H1 (cell line): ENCODE data around the gene NAA60. TPM values are rescaled to one million over a fixed set of nuclear protein-coding genes. Genes with fewer than 3 reads are reported as not detected.

Source experiments
- CTCF ChIA-PET: fragments of 300-600 bp; sonication (Branson Sonifier 250); formaldehyde crosslinking; loops from one replicate; lab custom pipeline; 2021; ENCODE audit not compliant: partially characterized antibody; lab: Charles Lee
- POLR2A ChIA-PET: fragments of 300-600 bp; sonication (Branson Sonifier 250); formaldehyde crosslinking; loops from one replicate; lab custom pipeline; 2021; ENCODE audit warnings: inconsistent platforms; ENCODE audit not compliant: partially characterized antibody; lab: Charles Lee
- DNase-seq, 2 experiments: peaks; one replicate each; pipeline versions ENCODE4 v3.0.0 to v3.0.0-alpha.2; 2010 to 2022; ENCODE audit warnings: low spot score in 2 of 2, low read depth in 1 of 2, mixed read lengths in 1 of 2
- FAIRE-seq: peaks from 2 replicates; lab custom pipeline; 2011; peaks lifted over from hg19 to GRCh38; lab: Jason Lieb, UNC
- H2AFZ ChIP-seq: 2 replicates; pipeline ENCODE4 v1.8.1; 2012; ENCODE audit warnings: low read length, inconsistent platforms
- H2AK5ac ChIP-seq: 2 replicates; pipeline ENCODE4 v1.6.1; 2013; ENCODE audit warnings: low read depth, low read length
- H2BK120ac ChIP-seq: replicated peaks from 2 replicates; pipeline ENCODE3; 2013; ENCODE audit warnings: low read depth, low read length, inconsistent platforms
- H2BK12ac ChIP-seq: 2 replicates; pipeline ENCODE4 v1.6.1; 2013; ENCODE audit warnings: low read depth, low read length
- H2BK15ac ChIP-seq: 2 replicates; pipeline ENCODE4 v1.6.1; 2013; ENCODE audit warnings: low read length
- H2BK20ac ChIP-seq: 2 replicates; pipeline ENCODE4 v1.6.1; 2013; ENCODE audit warnings: low read length
- H2BK5ac ChIP-seq: 2 replicates; pipeline ENCODE4 v1.6.1; 2013; ENCODE audit warnings: low read depth, low read length
- H3K14ac ChIP-seq: 2 replicates; pipeline ENCODE4 v1.6.1; 2013; ENCODE audit warnings: inconsistent platforms; ENCODE audit not compliant: insufficient read length
- H3K18ac ChIP-seq: 2 replicates; pipeline ENCODE4 v1.6.1; 2013; ENCODE audit warnings: low read length; ENCODE audit errors: extremely low read depth
- H3K23ac ChIP-seq: 2 replicates; pipeline ENCODE4 v1.6.1; 2013; ENCODE audit warnings: inconsistent platforms; ENCODE audit not compliant: insufficient read length
- H3K23me2 ChIP-seq: 2 replicates; pipeline ENCODE4 v1.6.1; 2013; ENCODE audit warnings: low read depth, low read length
- H3K27ac ChIP-seq: 2 replicates; pipeline ENCODE4 v1.6.1; 2011; ENCODE audit warnings: low read depth, low read length, inconsistent platforms
- H3K27me3 ChIP-seq, 4 experiments: replicated peaks in 1 of 4; 1 replicate in 1 of 4; 2 replicates in 3 of 4; pipeline versions ENCODE4 v1.6.1 to v1.8.1; 2011 to 2013; ENCODE audit warnings: low read length in 3 of 4, mild to moderate bottlenecking in 3 of 4, inconsistent platforms in 2 of 4, mixed read lengths in 2 of 4, moderate library complexity in 1 of 4; ENCODE audit not compliant: control insufficient read depth in 3 of 4, insufficient read depth in 3 of 4; ENCODE audit errors: extremely low read depth in 1 of 4
- H3K36me3 ChIP-seq, 4 experiments: 2 replicates each; pipeline versions ENCODE4 v1.6.1 to v1.8.1; 2011 to 2013; ENCODE audit warnings: mild to moderate bottlenecking in 4 of 4, low read length in 3 of 4, moderate library complexity in 2 of 4, control low read depth in 1 of 4, inconsistent platforms in 1 of 4; ENCODE audit not compliant: insufficient read depth in 4 of 4, control insufficient read depth in 2 of 4
- H3K4ac ChIP-seq: replicated peaks from 2 replicates; pipeline ENCODE3; 2013; ENCODE audit warnings: low read length, low read depth, mixed read lengths, inconsistent platforms; ENCODE audit not compliant: insufficient read length
- H3K4me1 ChIP-seq, 4 experiments: replicated peaks in 1 of 4; 1 replicate in 1 of 4; 2 replicates in 3 of 4; pipeline versions ENCODE4 v1.6.1 to v1.8.1; 2011 to 2013; ENCODE audit warnings: low read length in 3 of 4, inconsistent platforms in 2 of 4, mixed read lengths in 1 of 4; ENCODE audit not compliant: insufficient read depth in 4 of 4, control insufficient read depth in 3 of 4
- H3K4me2 ChIP-seq, 2 experiments: 2 replicates each; pipeline versions ENCODE4 v1.6.1 to v1.8.1; 2011 to 2013; ENCODE audit warnings: low read depth in 2 of 2, low read length in 2 of 2, control low read depth in 1 of 2, inconsistent platforms in 1 of 2, mild to moderate bottlenecking in 1 of 2; ENCODE audit not compliant: insufficient read depth in 1 of 2
- H3K4me3 ChIP-seq, 4 experiments: fragments of 200-600, 300-600 bp in 1 of 4; sonication (generic), shearing (Covaris generic), sonication (Bioruptor Twin) in 1 of 4; 2 replicates each; pipeline versions ENCODE4 v1.5.1 to v1.8.1; 2011 to 2016; ENCODE audit warnings: low read length in 4 of 4, low read depth in 3 of 4, control low read depth in 2 of 4, inconsistent platforms in 2 of 4, mild to moderate bottlenecking in 2 of 4, mixed read lengths in 1 of 4, moderate library complexity in 1 of 4; ENCODE audit not compliant: insufficient read depth in 2 of 4; ENCODE audit errors: extremely low read depth in 1 of 4
- H3K56ac ChIP-seq: replicated peaks from 2 replicates; pipeline ENCODE3; 2013; ENCODE audit warnings: low read depth, mild to moderate bottlenecking, mixed read lengths, low read length, inconsistent platforms; ENCODE audit not compliant: insufficient read length
- H3K79me1 ChIP-seq: 2 replicates; pipeline ENCODE4 v1.6.1; 2013; ENCODE audit warnings: low read depth, low read length, control low read depth
- H3K79me2 ChIP-seq, 2 experiments: 2 replicates each; pipeline versions ENCODE4 v1.6.1 to v1.8.1; 2012 to 2013; ENCODE audit warnings: low read length in 2 of 2, mild to moderate bottlenecking in 2 of 2, inconsistent platforms in 1 of 2; ENCODE audit not compliant: insufficient read depth in 2 of 2, control insufficient read depth in 1 of 2
- H3K9ac ChIP-seq, 4 experiments: replicated peaks in 1 of 4; 1 replicate in 1 of 4; 2 replicates in 3 of 4; pipeline versions ENCODE4 v1.6.1 to v1.8.1; 2011 to 2013; ENCODE audit warnings: low read depth in 3 of 4, low read length in 3 of 4, control low read depth in 2 of 4, mild to moderate bottlenecking in 2 of 4, moderate library complexity in 2 of 4, inconsistent platforms in 1 of 4; ENCODE audit errors: extremely low read depth in 1 of 4
- H3K9me3 ChIP-seq, 2 experiments: 2 replicates each; pipeline versions ENCODE4 v1.6.1 to v1.8.1; 2012 to 2013; ENCODE audit warnings: mild to moderate bottlenecking in 2 of 2, moderate library complexity in 2 of 2, control low read depth in 1 of 2, inconsistent platforms in 1 of 2, low read depth in 1 of 2, low read length in 1 of 2, mixed read lengths in 1 of 2; ENCODE audit not compliant: insufficient read depth in 2 of 2
- H4K20me1 ChIP-seq, 2 experiments: replicated peaks in 1 of 2; 2 replicates each; pipeline versions ENCODE3 to v1.8.1; 2011 to 2013; ENCODE audit warnings: inconsistent platforms in 2 of 2, low read length in 2 of 2, mild to moderate bottlenecking in 1 of 2; ENCODE audit not compliant: insufficient read depth in 2 of 2, control insufficient read depth in 1 of 2
- H4K5ac ChIP-seq: 2 replicates; pipeline ENCODE4 v1.6.1; 2013; ENCODE audit warnings: low read length, low read depth, mixed read lengths, inconsistent platforms; ENCODE audit not compliant: insufficient read length
- H4K8ac ChIP-seq: 2 replicates; pipeline ENCODE4 v1.8.0; 2013; ENCODE audit warnings: mild to moderate bottlenecking, moderate library complexity, low read length, inconsistent platforms; ENCODE audit not compliant: insufficient read depth; ENCODE audit errors: extremely low read depth
- H4K91ac ChIP-seq: replicated peaks from 2 replicates; pipeline ENCODE3; 2013; ENCODE audit warnings: low read length, mixed read lengths, inconsistent platforms; ENCODE audit not compliant: insufficient read length
- CTBP2 ChIP-seq: IDR thresholded peaks from 2 replicates; pipeline ENCODE4 v1.7.0; 2011; ENCODE audit warnings: borderline replicate concordance, mild to moderate bottlenecking, moderate library complexity, mixed read lengths, low read length; ENCODE audit not compliant: insufficient read depth, insufficient read length
- EZH2 ChIP-seq: fragments of 200-600 bp; sonication (generic); IDR thresholded peaks from 2 replicates; pipeline ENCODE4 v1.7.1; 2012; ENCODE audit warnings: low read depth, mild to moderate bottlenecking, moderate library complexity, low read length, inconsistent platforms; ENCODE audit not compliant: severe bottlenecking
- FOSL1 ChIP-seq: IDR thresholded peaks from 2 replicates; pipeline ENCODE4 v1.6.1; 2011; ENCODE audit warnings: mild to moderate bottlenecking, low read depth, low read length, moderate library complexity; ENCODE audit not compliant: insufficient read depth
- PHF8 ChIP-seq: fragments of 200-600 bp; sonication (generic); conservative IDR thresholded peaks from 2 replicates; pipeline ENCODE4 v1.7.1; 2012; ENCODE audit warnings: low read depth, mild to moderate bottlenecking, inconsistent platforms, low read length, moderate library complexity
- SAP30 ChIP-seq: fragments of 300-600 bp; sonication (generic); IDR thresholded peaks from 2 replicates; pipeline ENCODE4 v1.7.1; 2012; ENCODE audit warnings: low read length, moderate library complexity, mild to moderate bottlenecking, inconsistent platforms; ENCODE audit not compliant: insufficient read depth, insufficient replicate concordance
- SIN3A ChIP-seq, 2 experiments: IDR thresholded peaks in 1 of 2; conservative IDR thresholded peaks in 1 of 2; 2 replicates each; pipeline ENCODE4 v1.6.1; 2011 to 2012; ENCODE audit warnings: low read length in 2 of 2, improper control_type of control experiment in 1 of 2, low read depth in 1 of 2, mild to moderate bottlenecking in 1 of 2
- USF2 ChIP-seq: IDR thresholded peaks from 2 replicates; pipeline ENCODE4 v1.6.1; 2011; ENCODE audit warnings: low read length, improper control_type of control experiment
- WGBS, 2 experiments: shearing (Covaris generic) in 1 of 2; methylation state at CpG; one replicate each; pipeline versions ENCODE4 v1.1.6 to v1.1.7; 2013 to 2015; ENCODE audit warnings: low lambda C conversion rate in 2 of 2, mixed read lengths in 2 of 2, inconsistent platforms in 1 of 2, low coverage in 1 of 2, missing lambda C conversion rate in 1 of 2; ENCODE audit not compliant: insufficient replicate concordance in 2 of 2, insufficient coverage in 1 of 2, insufficient read length in 1 of 2; ENCODE audit errors: extremely low coverage in 1 of 2, missing lambda C conversion rate in 1 of 2; 5-methylcytosine and 5-hydroxymethylcytosine counted together
- polyA plus RNA-seq, 7 experiments: library from polyadenylated mRNA; depleted of rRNA in 3 of 7; stranded (reverse) in 5 of 7; unstranded in 2 of 7; fragments of >200 nt in 5 of 7; fragments of 200-250 nt in 2 of 7; gene quantifications; 1 replicate in 5 of 7; 2 replicates in 1 of 7; 4 replicates in 1 of 7; pipeline versions ENCODE4 v1.2.1 to v1.2.3, GENCODE V29; 2011 to 2013; ENCODE audit warnings: missing spikeins in 2 of 7, mixed read lengths in 2 of 7
- total RNA-seq: library from RNA; stranded (reverse); fragmentation: NEBNext Ultra II Directional; extraction: Animal tissue kit (Norgen Biotek cat#: 25700); gene quantifications from 2 replicates; pipeline ENCODE4 v1.2.1, GENCODE V29; 2021

NAA60 gene
- total and polyA plus RNA-seq, 2 of the 8 experiments (the other 6 are each of a cell fraction or from before 2014, with no cell fraction given) = 34.1 to 47.6 TPM

DNA sequence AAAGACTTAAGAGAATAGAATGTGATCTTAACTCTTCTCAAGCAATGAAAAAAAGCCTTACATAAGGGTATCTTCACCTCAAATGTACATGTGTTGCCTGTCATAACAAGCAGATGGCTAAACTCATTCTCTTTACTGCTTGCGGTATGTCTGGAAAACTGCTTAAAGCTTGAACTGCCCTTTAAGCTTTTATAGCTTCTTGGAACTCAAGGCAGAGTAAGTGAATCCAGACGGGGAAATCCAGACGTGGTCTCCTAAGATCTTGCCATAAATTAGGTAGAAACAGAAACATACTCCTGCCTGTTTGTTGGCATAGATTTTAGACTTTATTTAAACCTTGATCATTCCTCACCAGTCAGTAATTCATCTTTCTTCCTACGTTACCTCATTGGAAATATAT, 76.9 kb downstream of the NAA60 start:
- no peaks in the 10 kb centered on the region for H3K79me2 ChIP-seq
- no peak overlapping the region for H3K27ac ChIP-seq
- H3K79me1 ChIP-seq = no peaks in the 10 kb centered on the region
- FAIRE-seq = no peak
- no peak overlapping the region for H2BK15ac ChIP-seq
- no peak overlapping the region for H4K5ac ChIP-seq
- no peak overlapping the region for H3K4ac ChIP-seq
- H3K36me3 ChIP-seq = peaks cover 3 to 22% (median 12%) of the 10 kb centered on the region in 4 experiments
- DNase-seq = no peak
- no peaks in the 10 kb centered on the region for H4K20me1 ChIP-seq
- ChIA-PET POLR2A (no interaction called here), CTCF (interaction anchor here (0.8 to 1.2 kb wide), 4 partner anchors 10 to 254 kb away, joined by 3 to 4 read pairs (median 3); no protein-coding TSS in a partner anchor)
- no peak overlapping the region for H2BK12ac ChIP-seq
- no peaks in the 10 kb centered on the region for H3K23me2 ChIP-seq
- H3K18ac ChIP-seq = no peak overlapping the region
- no peak overlapping the region for H3K4me3 ChIP-seq
- H4K91ac ChIP-seq = no peak overlapping the region
- no peak overlapping the region for H3K14ac ChIP-seq
- no peak overlapping the region for H3K56ac ChIP-seq
- H3K23ac ChIP-seq = no peak overlapping the region
- no peak overlapping the region for H3K4me2 ChIP-seq
- 94% methylated on average over 4 of the region's 4 CpGs; no CpG with 5 or more reads in 1 of the 2 experiments for WGBS, 2 experiments
- no peak for TF ChIP-seq USF2
- no peak for TF ChIP-seq CTBP2
- TF ChIP-seq PHF8 = no peak
- no peak for TF ChIP-seq SAP30
- TF ChIP-seq SIN3A (conservative IDR thresholded peaks at IDR 0.05 in 1 of 2, IDR thresholded peaks at IDR 0.05 in 1 of 2; ENCODE audit: low read depth in 1 of 2, low read length in 2 of 2) = no peak
- TF ChIP-seq EZH2 = no peak
- TF ChIP-seq FOSL1 = no peak
- H3K9me3 ChIP-seq = no peaks in the 10 kb centered on the region
- no peak overlapping the region for H3K9ac ChIP-seq
- no peaks in the 10 kb centered on the region for H3K4me1 ChIP-seq
- H2AFZ ChIP-seq = no peak overlapping the region
- no peaks in the 10 kb centered on the region for H3K27me3 ChIP-seq
- no peak overlapping the region for H2BK120ac ChIP-seq
- H2BK20ac ChIP-seq = no peak overlapping the region
- no peak overlapping the region for H2BK5ac ChIP-seq
- H4K8ac ChIP-seq = no peak overlapping the region
- no peak overlapping the region for H2AK5ac ChIP-seq
